GM19238 (cell line): ENCODE measurements around the gene CCNL2.

ENCODE experiments used
- DNase-seq: peaks from one replicate; pipeline ENCODE4 v3.0.0; 2011; ENCODE audit warnings: low spot score; ENCODE audit not compliant: insufficient read length

The CCNL2 gene

GRCh38 chr1:1356796-1357401 is 42.2 kb downstream of the CCNL2 start:
- no peak for DNase-seq

GRCh38 chr1:1356166-1356795 is 42.9 kb downstream of the CCNL2 start:
- DNase-seq: no peak

- DNase-seq: no peak
Observed at GRCh38 chr1:1355416-1355815, 43.7 kb downstream of the CCNL2 start.

DNA sequence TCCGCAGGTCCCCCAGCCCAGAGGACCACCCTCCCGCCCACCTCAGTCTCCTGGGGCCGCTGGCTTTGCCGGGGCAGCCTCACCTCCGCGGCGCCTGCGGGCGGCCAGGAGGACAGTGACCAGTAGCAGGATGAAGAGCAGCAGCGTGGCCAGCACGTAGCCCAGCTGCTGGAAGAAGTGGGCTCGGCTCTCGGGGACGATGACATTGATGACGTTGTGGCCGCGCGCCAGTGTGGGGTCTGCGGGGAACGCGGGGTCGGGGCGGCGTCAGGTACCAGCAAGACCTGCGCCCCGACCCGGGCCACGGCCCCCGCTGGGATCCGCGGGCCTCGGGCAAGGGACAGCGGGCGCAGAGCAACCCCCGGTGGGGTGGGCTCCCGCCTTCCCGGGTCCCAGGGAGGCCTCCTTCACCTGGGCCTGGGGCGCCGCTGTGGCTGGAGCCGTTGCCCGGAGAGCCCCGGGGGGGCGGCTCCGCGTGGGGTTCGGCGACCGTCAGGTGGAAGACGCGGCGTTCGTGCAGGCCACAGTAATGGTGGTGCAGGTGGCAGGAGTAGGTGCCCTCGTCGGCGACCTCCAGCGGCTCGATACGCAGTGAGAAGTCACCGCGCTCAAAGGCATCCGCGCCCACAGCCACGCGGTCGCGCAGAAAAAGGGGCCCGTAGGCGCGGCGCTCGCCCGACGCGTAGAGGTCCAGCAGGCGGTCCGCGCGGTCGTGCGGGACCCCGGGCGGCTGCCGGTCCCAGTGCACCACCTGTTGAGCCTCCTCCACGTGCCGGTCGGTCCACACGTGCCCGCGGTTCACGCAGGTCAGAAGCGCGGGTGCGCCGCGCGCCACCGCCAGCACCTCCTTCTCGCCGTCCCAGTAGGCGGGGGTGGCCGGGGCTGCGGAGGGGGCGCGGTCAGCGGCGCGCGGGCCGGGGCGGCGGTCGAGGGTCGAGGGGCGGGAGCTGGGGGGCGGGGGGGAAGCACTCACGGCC is 44.6 kb downstream of the CCNL2 start:
- DNase-seq: no peak

GRCh38 chr1:1353389-1354151 is 45.6 kb downstream of the CCNL2 start:
- DNase-seq: no peak

- DNase-seq: no peak
Observed at GRCh38 chr1:1352786-1353388, 46.2 kb downstream of the CCNL2 start.

- no peak for DNase-seq
Observed at GRCh38 chr1:1351511-1352427, 47.4 kb downstream of the CCNL2 start.

DNA sequence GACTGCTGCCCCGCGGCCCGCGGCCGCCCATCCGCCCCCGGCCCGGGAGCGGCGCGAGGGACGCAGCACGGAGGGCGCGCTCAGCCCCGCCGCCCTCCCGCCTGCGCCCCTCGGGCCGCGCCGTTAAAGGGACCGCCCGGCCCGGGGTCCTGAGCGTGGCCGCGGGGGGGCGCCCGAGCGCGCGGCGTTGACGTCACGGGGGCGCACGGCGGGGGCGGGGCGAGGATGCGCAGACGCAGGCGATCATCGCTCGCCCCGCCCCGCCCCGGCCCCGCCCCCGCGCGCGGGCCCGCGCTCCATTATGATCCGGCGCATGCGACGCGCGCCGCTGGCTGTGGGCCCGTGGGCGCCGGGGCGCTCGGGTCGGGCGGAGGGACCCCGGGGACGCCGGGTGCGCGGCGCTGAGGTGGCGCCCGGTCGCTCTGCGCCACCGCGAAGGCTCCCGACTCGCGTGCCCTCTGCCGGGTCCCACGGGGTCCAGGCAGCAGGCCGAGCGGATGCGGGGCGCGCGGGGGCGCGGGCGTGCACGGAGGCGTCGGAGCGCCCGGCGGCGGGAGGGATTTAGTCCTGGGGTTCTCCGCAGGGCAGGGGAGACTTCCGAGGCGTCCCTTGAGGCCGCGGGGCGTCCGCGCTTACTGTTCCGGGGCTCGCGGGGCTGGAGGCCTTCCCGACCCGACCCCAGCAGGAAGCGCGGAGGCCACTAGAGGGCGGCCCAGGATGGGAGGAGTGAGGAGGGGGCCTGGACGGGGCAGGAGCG is 49.7 kb downstream of the CCNL2 start, which contains the start of gene DVL1:
DVL1 (minus strand) TSS at position 163 of the 757 bp plus-strand sequence. CDS start 353 bp downstream, outside the sequence.
- peak; percentile 96 for DNase-seq

GRCh38 chr1:1348420-1349255 is 50.5 kb downstream of the CCNL2 start:
- DNase-seq: no peak

DNA sequence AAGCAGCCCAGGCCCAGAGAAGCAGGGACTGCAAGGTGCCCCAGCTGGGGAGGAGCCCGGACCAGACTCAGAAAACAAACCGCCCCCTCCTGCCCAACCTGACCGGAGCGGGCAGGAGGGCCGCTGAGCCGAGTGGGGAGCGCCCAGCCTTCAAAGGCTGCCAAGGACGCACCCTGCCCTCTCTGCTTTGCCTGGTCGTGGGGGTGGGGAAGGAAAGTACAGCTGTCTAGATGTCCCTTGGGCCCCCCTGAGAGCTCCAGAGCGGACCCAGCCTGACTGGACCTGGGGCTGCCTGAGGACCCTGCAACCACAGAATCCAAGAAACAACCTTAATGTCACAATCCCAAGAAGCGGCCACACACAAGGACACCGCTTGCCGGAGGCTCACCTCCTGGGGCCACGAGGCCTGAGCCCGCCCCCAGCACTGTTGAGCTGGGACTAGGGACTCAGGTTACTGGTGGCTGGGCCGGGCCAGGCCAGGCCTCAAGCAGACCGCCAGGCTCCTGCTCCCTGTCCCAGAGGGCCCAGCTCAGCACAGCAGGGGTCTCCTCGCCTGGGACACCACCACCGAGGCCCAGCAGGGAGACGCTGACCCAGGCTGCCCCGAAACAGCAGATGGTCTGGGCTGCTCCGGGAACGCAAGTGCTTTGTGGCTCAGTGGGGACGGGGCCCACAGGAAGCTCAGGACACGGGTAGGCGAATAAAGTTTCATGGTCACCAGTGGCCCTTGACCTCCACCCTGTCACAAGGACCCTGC is 51.3 kb downstream of the CCNL2 start:
- DNase-seq: no peak

GRCh38 chr1:1347026-1347595 is 52.0 kb downstream of the CCNL2 start:
- no peak for DNase-seq

GRCh38 chr1:1346501-1346890 is 52.6 kb downstream of the CCNL2 start:
- DNase-seq: no peak

DNA sequence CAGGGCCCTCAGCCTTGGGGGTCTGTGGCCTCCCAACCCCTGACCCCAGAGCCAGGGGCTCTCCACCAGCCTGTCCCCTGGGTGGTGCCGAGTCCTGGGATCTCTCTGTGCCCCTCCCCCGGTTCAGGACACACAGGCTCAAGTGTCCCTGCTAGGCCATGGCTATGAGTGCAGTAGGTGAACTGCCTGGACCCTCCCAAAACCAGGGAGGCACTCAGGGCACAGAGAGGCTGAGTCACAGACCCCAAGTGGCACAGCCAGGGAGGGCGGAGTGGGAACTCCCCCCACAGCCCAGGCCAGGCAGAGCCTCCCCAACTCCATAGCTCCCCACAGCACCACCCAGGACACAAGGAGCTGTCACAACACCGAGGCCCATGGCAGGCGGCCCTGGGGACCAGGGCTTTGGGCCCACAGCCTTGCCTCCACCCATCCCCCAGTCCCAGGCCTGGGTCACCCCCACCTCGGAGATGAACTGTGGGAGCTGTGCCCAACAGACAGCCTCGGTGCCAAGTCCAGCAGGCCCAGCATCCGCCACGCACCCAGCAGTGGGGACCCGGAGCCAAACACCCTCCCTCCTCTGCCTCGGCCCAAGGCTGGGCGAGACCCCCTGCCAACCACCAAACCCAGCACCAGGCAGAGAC is 53.2 kb downstream of the CCNL2 start:
- no peak for DNase-seq

GRCh38 chr1:1345384-1345783 is 53.8 kb downstream of the CCNL2 start:
- no peak for DNase-seq

DNA sequence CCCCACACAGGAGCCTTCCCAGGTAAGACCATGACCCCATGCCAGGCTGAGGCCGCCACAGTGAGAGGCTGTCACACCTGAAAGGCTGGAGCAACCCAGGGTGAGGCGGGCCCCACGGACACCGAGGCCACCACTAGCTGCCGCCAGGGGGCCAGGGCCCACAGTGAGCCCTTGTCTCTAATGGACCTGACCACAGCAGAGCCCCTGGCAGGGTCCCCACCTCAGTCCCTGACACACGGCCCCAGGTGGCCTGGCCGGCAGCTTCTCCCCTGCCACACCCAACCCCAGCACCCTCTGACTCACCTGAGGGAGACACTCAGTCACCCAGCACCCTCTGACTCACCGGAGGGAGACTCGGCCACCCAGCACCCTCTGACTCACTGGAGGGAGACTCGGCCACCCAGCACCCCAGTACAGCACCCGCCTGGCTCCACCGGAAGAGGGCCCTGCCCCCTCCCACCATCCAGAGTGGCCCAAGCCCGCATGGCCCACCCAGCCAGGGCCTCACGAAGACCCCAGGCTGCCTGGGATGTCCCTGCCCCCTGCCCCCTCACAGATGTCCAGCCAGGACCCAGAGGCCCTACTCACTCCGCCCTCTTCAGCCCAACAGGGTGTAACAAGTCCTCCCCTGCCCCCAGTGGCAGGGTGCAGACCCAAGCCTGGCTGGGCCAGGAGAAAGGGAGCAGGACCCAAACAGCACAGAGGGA is 54.3 kb downstream of the CCNL2 start:
- no peak for DNase-seq

DNA sequence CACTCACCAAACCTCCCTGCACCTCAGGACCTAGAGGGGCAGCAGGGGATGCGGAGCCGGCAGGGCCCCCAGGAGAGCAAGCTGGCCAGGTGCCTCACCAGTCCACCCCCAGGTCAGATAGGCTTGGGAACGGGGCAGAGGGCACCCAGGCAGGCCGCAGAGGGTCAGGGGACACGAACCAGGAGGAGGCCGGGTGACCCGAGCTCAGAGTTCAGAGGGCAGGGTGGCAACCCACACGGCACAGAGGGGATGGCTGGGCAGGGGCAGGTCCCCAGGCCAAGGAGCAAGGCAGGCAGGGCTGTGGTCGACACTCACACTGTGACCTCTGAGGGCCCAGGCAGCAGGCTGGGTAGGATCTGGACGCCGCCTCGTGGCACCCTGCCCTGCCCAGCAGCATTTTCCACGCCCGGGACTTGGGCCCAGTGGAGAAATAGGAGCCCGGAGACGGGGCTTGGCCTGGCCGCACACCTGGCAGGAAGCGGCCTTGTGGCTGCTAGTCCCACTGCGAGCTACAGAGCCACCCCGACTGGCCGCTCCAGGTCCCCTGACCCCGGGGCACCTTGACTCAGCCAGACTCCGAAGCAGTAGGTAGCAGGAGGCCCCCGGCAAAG is 55.2 kb downstream of the CCNL2 start:
- DNase-seq: no peak
